ENCODE measurements around the gene SUN2. TPM values are rescaled to one million over a fixed set of nuclear protein-coding genes. Genes with fewer than 3 reads are reported as not detected.
A peak's percentile ranks its signal among the peaks of the same experiment; 100 is the strongest.

SUN2 gene
- total RNA-seq, 1 experiment from 2014 or later, result 45.1 TPM

DNA sequence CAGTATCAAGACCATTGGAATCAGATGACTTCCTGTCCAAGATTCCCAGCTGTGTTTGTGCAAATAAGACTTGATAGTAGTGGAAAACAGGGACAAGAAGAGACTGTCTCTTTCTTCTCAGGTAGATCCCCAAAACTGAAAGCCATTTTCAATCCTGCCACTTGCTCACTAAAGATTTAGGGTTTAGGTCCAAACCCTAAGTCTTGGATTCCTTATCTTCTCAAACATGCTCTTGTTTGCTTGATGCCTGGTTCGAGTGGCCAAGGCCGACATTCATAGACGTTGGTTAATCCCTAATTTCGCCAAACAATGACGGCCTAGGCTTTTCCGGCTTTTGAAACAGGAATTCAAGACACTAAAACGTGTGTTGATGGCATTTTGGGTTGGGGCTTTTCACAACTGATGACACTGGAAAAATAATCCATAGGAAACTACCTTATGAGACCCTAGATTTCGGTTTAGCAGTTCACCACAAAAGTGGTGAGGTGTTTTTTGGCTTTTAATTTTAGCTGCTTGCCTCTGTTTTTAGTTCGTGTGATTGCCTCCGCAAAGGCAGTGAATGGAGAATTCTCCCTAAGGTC lies 51.1 kb downstream of the SUN2 start:
- Histone ChIP-seq H3K4me1 (ENCODE audit: control insufficient read depth, insufficient read depth, low read length) (peaks cover 13% of the 10 kb centered on the region), H3K4me3 (ENCODE audit: low read depth in 2 of 2, low read length in 2 of 2) (peak overlapping the region; percentile 47 to 65), H3K27me3 (ENCODE audit: control insufficient read depth, insufficient read depth, low read length) (no peaks in the 10 kb centered on the region), H3K9me3 (ENCODE audit: control insufficient read depth, insufficient read depth, low read depth, low read length) (no peaks in the 10 kb centered on the region), H3K36me3 (ENCODE audit: control insufficient read depth, insufficient read depth, low read length) (peaks cover 4% of the 10 kb centered on the region; the same call in 1 of the 2 replicates), H3K27ac (ENCODE audit: low read length) (peak overlapping the region; percentile 80)
- DNase-seq (ENCODE audit: low read depth, low spot score), result no peak
- in situ Hi-C loops (cut with HindIII; ENCODE audit: low pct_unique_long_range_greater_than_20kb, low sequenced_read_pairs), result no loop called here
- BruUV-seq (replicated peaks), result no TSS peak
- intact Hi-C loops (cut with micrococcal nuclease; ENCODE audit: unreplicated experiment), result no loop called here
- CTCF ChIA-PET, result no interaction called here
- ATAC-seq, result no peak
- POLR2A ChIA-PET, result interaction anchor here (0.7 kb wide), 1 partner anchor 21 kb away, joined by 5 read pairs; no protein-coding TSS in a partner anchor
- TF ChIP-seq, protein P1, sequence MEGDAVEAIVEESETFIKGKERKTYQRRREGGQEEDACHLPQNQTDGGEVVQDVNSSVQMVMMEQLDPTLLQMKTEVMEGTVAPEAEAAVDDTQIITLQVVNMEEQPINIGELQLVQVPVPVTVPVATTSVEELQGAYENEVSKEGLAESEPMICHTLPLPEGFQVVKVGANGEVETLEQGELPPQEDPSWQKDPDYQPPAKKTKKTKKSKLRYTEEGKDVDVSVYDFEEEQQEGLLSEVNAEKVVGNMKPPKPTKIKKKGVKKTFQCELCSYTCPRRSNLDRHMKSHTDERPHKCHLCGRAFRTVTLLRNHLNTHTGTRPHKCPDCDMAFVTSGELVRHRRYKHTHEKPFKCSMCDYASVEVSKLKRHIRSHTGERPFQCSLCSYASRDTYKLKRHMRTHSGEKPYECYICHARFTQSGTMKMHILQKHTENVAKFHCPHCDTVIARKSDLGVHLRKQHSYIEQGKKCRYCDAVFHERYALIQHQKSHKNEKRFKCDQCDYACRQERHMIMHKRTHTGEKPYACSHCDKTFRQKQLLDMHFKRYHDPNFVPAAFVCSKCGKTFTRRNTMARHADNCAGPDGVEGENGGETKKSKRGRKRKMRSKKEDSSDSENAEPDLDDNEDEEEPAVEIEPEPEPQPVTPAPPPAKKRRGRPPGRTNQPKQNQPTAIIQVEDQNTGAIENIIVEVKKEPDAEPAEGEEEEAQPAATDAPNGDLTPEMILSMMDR (IDR thresholded peaks at IDR 0.05), result no peak
- no peak for TF ChIP-seq POLR2AphosphoS5 (IDR thresholded peaks at IDR 0.05; ENCODE audit: low read depth, low read length)
- TF ChIP-seq SIN3A (IDR thresholded peaks at IDR 0.05; ENCODE audit: borderline replicate concordance, insufficient read depth, low read depth, low read length), result no peak
- TF ChIP-seq, protein P2, sequence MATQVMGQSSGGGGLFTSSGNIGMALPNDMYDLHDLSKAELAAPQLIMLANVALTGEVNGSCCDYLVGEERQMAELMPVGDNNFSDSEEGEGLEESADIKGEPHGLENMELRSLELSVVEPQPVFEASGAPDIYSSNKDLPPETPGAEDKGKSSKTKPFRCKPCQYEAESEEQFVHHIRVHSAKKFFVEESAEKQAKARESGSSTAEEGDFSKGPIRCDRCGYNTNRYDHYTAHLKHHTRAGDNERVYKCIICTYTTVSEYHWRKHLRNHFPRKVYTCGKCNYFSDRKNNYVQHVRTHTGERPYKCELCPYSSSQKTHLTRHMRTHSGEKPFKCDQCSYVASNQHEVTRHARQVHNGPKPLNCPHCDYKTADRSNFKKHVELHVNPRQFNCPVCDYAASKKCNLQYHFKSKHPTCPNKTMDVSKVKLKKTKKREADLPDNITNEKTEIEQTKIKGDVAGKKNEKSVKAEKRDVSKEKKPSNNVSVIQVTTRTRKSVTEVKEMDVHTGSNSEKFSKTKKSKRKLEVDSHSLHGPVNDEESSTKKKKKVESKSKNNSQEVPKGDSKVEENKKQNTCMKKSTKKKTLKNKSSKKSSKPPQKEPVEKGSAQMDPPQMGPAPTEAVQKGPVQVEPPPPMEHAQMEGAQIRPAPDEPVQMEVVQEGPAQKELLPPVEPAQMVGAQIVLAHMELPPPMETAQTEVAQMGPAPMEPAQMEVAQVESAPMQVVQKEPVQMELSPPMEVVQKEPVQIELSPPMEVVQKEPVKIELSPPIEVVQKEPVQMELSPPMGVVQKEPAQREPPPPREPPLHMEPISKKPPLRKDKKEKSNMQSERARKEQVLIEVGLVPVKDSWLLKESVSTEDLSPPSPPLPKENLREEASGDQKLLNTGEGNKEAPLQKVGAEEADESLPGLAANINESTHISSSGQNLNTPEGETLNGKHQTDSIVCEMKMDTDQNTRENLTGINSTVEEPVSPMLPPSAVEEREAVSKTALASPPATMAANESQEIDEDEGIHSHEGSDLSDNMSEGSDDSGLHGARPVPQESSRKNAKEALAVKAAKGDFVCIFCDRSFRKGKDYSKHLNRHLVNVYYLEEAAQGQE (IDR thresholded peaks at IDR 0.05; ENCODE audit: insufficient read depth in 1 of 2, low read depth in 2 of 2, low read length in 1 of 2), result no peak
- no peak for TF ChIP-seq TCF7L2 (IDR thresholded peaks at IDR 0.05; ENCODE audit: low read depth, low read length)

GRCh38 chr22:38700789-38701628 lies 54.8 kb downstream of the SUN2 start, which contains the start of gene JOSD1:
Gene JOSD1 (minus strand): TSS chr22:38700943. CDS start chr22:38699987, 956 bp downstream.
- in situ Hi-C loops (cut with HindIII; ENCODE audit: low pct_unique_long_range_greater_than_20kb, low sequenced_read_pairs), result no loop called here
- H3K4me1 ChIP-seq (ENCODE audit: control insufficient read depth, insufficient read depth, low read length), result peaks cover 15% of the 10 kb centered on the region
- H3K27me3 ChIP-seq (ENCODE audit: control insufficient read depth, insufficient read depth, low read length), result no peaks in the 10 kb centered on the region
- H3K4me3 ChIP-seq (ENCODE audit: low read depth in 2 of 2, low read length in 2 of 2), result peak within 1 kb of the TSS; percentile 71 to 75
- no peaks in the 10 kb centered on the region; the same call in 1 of the 2 replicates for H3K36me3 ChIP-seq (ENCODE audit: control insufficient read depth, insufficient read depth, low read length)
- TF ChIP-seq TCF7L2 (IDR thresholded peaks at IDR 0.05; ENCODE audit: low read depth, low read length) (no peak), SIN3A (IDR thresholded peaks at IDR 0.05; ENCODE audit: borderline replicate concordance, insufficient read depth, low read depth, low read length) (peak; percentile 58; the same call in 1 of the 2 replicates), POLR2AphosphoS5 (IDR thresholded peaks at IDR 0.05; ENCODE audit: low read depth, low read length) (peak; percentile 69)
- intact Hi-C loops (cut with micrococcal nuclease; ENCODE audit: unreplicated experiment), result no loop called here
- no peaks in the 10 kb centered on the region for H3K9me3 ChIP-seq (ENCODE audit: control insufficient read depth, insufficient read depth, low read depth, low read length)
- no peak for DNase-seq (ENCODE audit: low read depth, low spot score)
- ChIA-PET CTCF (no interaction called here), POLR2A (no interaction called here)
- BruUV-seq (replicated peaks), result TSS peak; percentile 94
- ATAC-seq, result peak; percentile 79
- peak within 1 kb of the TSS; percentile 90 for H3K27ac ChIP-seq (ENCODE audit: low read length)
